A673 (cell line): ENCODE data around the gene SHROOM2. TPM values are rescaled to one million over a fixed set of nuclear protein-coding genes. Genes with fewer than 3 reads are reported as not detected.

Experiments
- BruUV-seq: library from RNA; stranded (reverse); fragments of 400-500 nt; replicated peaks from 2 replicates; lab custom pipeline; 2021; lab: Mats Ljungman, UMichigan
- CTCF ChIA-PET: fragments of 300-600 bp; sonication (Branson Sonifier 250); formaldehyde crosslinking; loops from one replicate; lab custom pipeline; 2022; ENCODE audit warnings: antibody characterized with exemption; lab: Charles Lee
- POLR2A ChIA-PET: fragments of 300-600 bp; sonication (Branson Sonifier 250); formaldehyde crosslinking; loops from one replicate; lab custom pipeline; 2022; ENCODE audit warnings: antibody characterized with exemption; ENCODE audit not compliant: low non-redundant PET; lab: Charles Lee
- DNase-seq: peaks from one replicate; pipeline ENCODE4 v3.0.0-alpha.2; 2015; ENCODE audit warnings: low spot score
- H3K27ac ChIP-seq: fragments of 200-600 bp; sonication (generic); 2 replicates; pipeline ENCODE4 v1.5.1; 2016; ENCODE audit warnings: mixed run types, low read depth, mild to moderate bottlenecking, mixed read lengths, antibody characterized with exemption, low read length; ENCODE audit not compliant: poor library complexity, severe bottlenecking
- H3K27me3 ChIP-seq: fragments of 200-600 bp; sonication (generic); replicated peaks from 2 replicates; pipeline ENCODE4 v1.6.1; 2017; ENCODE audit warnings: mixed run types, low read depth, mild to moderate bottlenecking, mixed read lengths, antibody characterized with exemption, low read length; ENCODE audit not compliant: insufficient read depth, poor library complexity
- H3K36me3 ChIP-seq: fragments of 200-600 bp; sonication (generic); 2 replicates; pipeline ENCODE4 v1.6.1; 2016; ENCODE audit warnings: mixed run types, mild to moderate bottlenecking, mixed read lengths, antibody characterized with exemption, low read length; ENCODE audit not compliant: insufficient read depth, poor library complexity, severe bottlenecking
- H3K4me1 ChIP-seq: fragments of 200-600 bp; sonication (generic); 2 replicates; pipeline ENCODE4 v1.6.1; 2017; ENCODE audit warnings: mixed run types, mild to moderate bottlenecking, mixed read lengths, antibody characterized with exemption, low read length; ENCODE audit not compliant: insufficient read depth, poor library complexity, severe bottlenecking
- H3K4me3 ChIP-seq: fragments of 200-600 bp; sonication (generic); 2 replicates; pipeline ENCODE4 v1.5.1; 2016; ENCODE audit warnings: low read depth, mixed run types, mild to moderate bottlenecking, mixed read lengths, low read length; ENCODE audit not compliant: poor library complexity, severe bottlenecking
- H3K9me3 ChIP-seq: fragments of 200-600 bp; sonication (generic); 2 replicates; pipeline ENCODE4 v1.6.1; 2016; ENCODE audit warnings: mixed run types, low read depth, mild to moderate bottlenecking, mixed read lengths, antibody characterized with exemption, low read length; ENCODE audit not compliant: poor library complexity, severe bottlenecking
- CTCF ChIP-seq: fragments of 300-800, 200-600 bp; sonication (generic); conservative IDR thresholded peaks from 2 replicates; pipeline ENCODE4 v1.5.1; 2017; ENCODE audit warnings: low read depth, mild to moderate bottlenecking, antibody characterized with exemption, low read length, moderate library complexity, mixed read lengths
- EZH2 ChIP-seq: fragments of 200-600 bp; sonication (generic); IDR thresholded peaks from 2 replicates; pipeline ENCODE4 v1.6.1; 2017; ENCODE audit warnings: borderline replicate concordance, low read depth, mild to moderate bottlenecking, mixed read lengths, antibody characterized with exemption, low read length; ENCODE audit not compliant: poor library complexity, severe bottlenecking
- intact Hi-C: fragments of 100-400 bp; cut with micrococcal nuclease; formaldehyde crosslinking; loops from one replicate; pipeline ENCODE4 v1.10.0; 2022; ENCODE audit not compliant: unreplicated experiment
- total RNA-seq: library from RNA; stranded (reverse); gene quantifications from 2 replicates; pipeline ENCODE4 v1.2.3, GENCODE V29; 2021

Gene SHROOM2
- total RNA-seq, 1 experiment from 2014 or later = 3.7 TPM

- no peak overlapping the region for H3K27ac ChIP-seq
- POLR2A ChIA-PET = no interaction called here
- no peaks in the 10 kb centered on the region for H3K9me3 ChIP-seq
- no peak for DNase-seq
- H3K4me3 ChIP-seq = no peak overlapping the region
- H3K36me3 ChIP-seq = no peaks in the 10 kb centered on the region
- peaks cover 4% of the 10 kb centered on the region for H3K27me3 ChIP-seq
- peaks cover 11% of the 10 kb centered on the region for H3K4me1 ChIP-seq
- intact Hi-C loops = no loop called here
- no TSS peak for BruUV-seq
- TF ChIP-seq CTCF = no peak
- no peak for TF ChIP-seq EZH2
- CTCF ChIA-PET = no interaction called here
Measured at GRCh38 chrX:9784332-9784731, 1.9 kb upstream of the SHROOM2 start.

- no peak for TF ChIP-seq CTCF
- TF ChIP-seq EZH2 = no peak
- H3K27me3 ChIP-seq = peaks cover 4% of the 10 kb centered on the region
- BruUV-seq = no TSS peak
- ChIA-PET POLR2A (no interaction called here), CTCF (no interaction called here)
- H3K27ac ChIP-seq = no peak overlapping the region
- no peaks in the 10 kb centered on the region for H3K9me3 ChIP-seq
- DNase-seq = no peak
- intact Hi-C loops = no loop called here
- H3K4me3 ChIP-seq = peak overlapping the region; percentile 52
- H3K4me1 ChIP-seq = peaks cover 16% of the 10 kb centered on the region
- H3K36me3 ChIP-seq = no peaks in the 10 kb centered on the region
Measured at GRCh38 chrX:9785254-9785943, 830 bp upstream of the SHROOM2 start.

GRCh38 chrX:9786798-9787635 is 788 bp downstream of the SHROOM2 start:
- intact Hi-C loops = no loop called here
- CTCF ChIA-PET = no interaction called here
- TF ChIP-seq EZH2 (no peak), CTCF (no peak)
- Histone ChIP-seq H3K36me3 (no peaks in the 10 kb centered on the region), H3K27ac (no peak overlapping the region), H3K4me1 (peaks cover 16% of the 10 kb centered on the region), H3K9me3 (no peaks in the 10 kb centered on the region), H3K4me3 (peak overlapping the region; percentile 52), H3K27me3 (peaks cover 4% of the 10 kb centered on the region)
- BruUV-seq = TSS peak; percentile 40
- POLR2A ChIA-PET = no interaction called here
- DNase-seq = no peak
